Measurements from ENCODE around the gene FBF1. TPM values are rescaled to one million over a fixed set of nuclear protein-coding genes. Genes with fewer than 3 reads are reported as not detected.

The FBF1 gene
- total RNA-seq, 1 experiment from 2014 or later: 22.8 TPM

GRCh38 chr17:75892556-75893224 is 48.2 kb downstream of the FBF1 start:
- Histone ChIP-seq H3K4me2 (ENCODE audit: low read length) (no peak overlapping the region), H3K27me3 (ENCODE audit: insufficient read depth, low read length) (no peaks in the 10 kb centered on the region), H3K9me3 (ENCODE audit: control insufficient read depth in 1 of 2, insufficient read depth in 1 of 2, low read depth in 1 of 2, low read length in 2 of 2) (no peaks in the 10 kb centered on the region), H2AFZ (ENCODE audit: low read depth, low read length, poor library complexity, severe bottlenecking) (no peak overlapping the region), H3K79me2 (ENCODE audit: insufficient read depth, low read length) (peaks cover 25% of the 10 kb centered on the region; the same call in 1 of the 2 replicates), H3K36me3 (ENCODE audit: control insufficient read depth in 1 of 2, insufficient read depth in 2 of 2, low read length in 2 of 2) (peaks cover 0 to 4% of the 10 kb centered on the region in 2 experiments; a peak in 1 of 4 replicates), H4K20me1 (ENCODE audit: insufficient read depth) (no peaks in the 10 kb centered on the region), H3K4me1 (ENCODE audit: control insufficient read depth in 1 of 2, insufficient read depth in 2 of 2, low read length in 2 of 2) (peaks cover 20 to 40% of the 10 kb centered on the region in 2 experiments), H3K9me2 (ENCODE audit: insufficient read depth) (no peaks in the 10 kb centered on the region), H3K4me3 (replicated peaks in 1 of 2; ENCODE audit: low read depth in 1 of 2, low read length in 2 of 2) (no peak overlapping the region), H3K27ac (ENCODE audit: low read depth, low read length) (no peak overlapping the region; the same call in 1 of the 2 replicates), H3K9ac (ENCODE audit: low read length) (no peak overlapping the region)
- DNase-seq (ENCODE audit: low read depth, low spot score) (no peak), ATAC-seq (no peak)
- no TSS peak for BruUV-seq (replicated peaks)
- ChIA-PET RAD21 (ENCODE audit: low non-redundant PET in 1 of 2, low total read pairs in 2 of 2, uncharacterized antibody in 2 of 2, unreplicated experiment in 2 of 2) (no interaction called here), CTCF (interaction anchor here (0.6 to 1.0 kb wide), 2 partner anchors 13 to 38 kb away, joined by 3 read pairs; partner anchors contain the start of gene WBP2), POLR2A (interaction anchor here (1.5 to 5.1 kb wide), 2 partner anchors 14 to 113 kb away, joined by 4 to 22 read pairs; partner anchors contain the start of gene TRIM47)
- intact Hi-C loops (cut with micrococcal nuclease): no loop called here
- no peak for TF ChIP-seq SP1 (IDR thresholded peaks at IDR 0.05; ENCODE audit: low read depth)
- no peak for TF ChIP-seq ZNF274 (IDR thresholded peaks at IDR 0.05; ENCODE audit: low read depth, low read length)
- no peak for TF ChIP-seq CEBPB (IDR thresholded peaks at IDR 0.05; ENCODE audit: low read depth)
- no peak for TF ChIP-seq JUND (IDR thresholded peaks at IDR 0.05)
- TF ChIP-seq CBX3 (IDR thresholded peaks at IDR 0.05; ENCODE audit: low read depth): no peak
- no peak for TF ChIP-seq TCF7L2 (IDR thresholded peaks at IDR 0.05; ENCODE audit: borderline replicate concordance, extremely low read depth, insufficient read depth, insufficient read length)
- TF ChIP-seq EZH2 (IDR thresholded peaks at IDR 0.05): no peak
- no peak for TF ChIP-seq CTCF (IDR thresholded peaks at IDR 0.05 in 2 of 3, conservative IDR thresholded peaks at IDR 0.05 in 1 of 3; ENCODE audit: borderline replicate concordance in 1 of 3, insufficient read depth in 1 of 3, low read depth in 2 of 3, low read length in 2 of 3)
- no peak for TF ChIP-seq ZFX (IDR thresholded peaks at IDR 0.05)
- TF ChIP-seq MAX (IDR thresholded peaks at IDR 0.05): no peak
- no peak for TF ChIP-seq ATF3 (IDR thresholded peaks at IDR 0.05)
- no peak for TF ChIP-seq SRF (IDR thresholded peaks at IDR 0.05; ENCODE audit: low read depth)
- no peak for TF ChIP-seq ELF1 (IDR thresholded peaks at IDR 0.05; ENCODE audit: borderline replicate concordance, low read depth)
- no peak for TF ChIP-seq EZH2phosphoT487 (IDR thresholded peaks at IDR 0.05; ENCODE audit: borderline replicate concordance)
- TF ChIP-seq POLR2AphosphoS5 (IDR thresholded peaks at IDR 0.05; ENCODE audit: low read depth, low read length): no peak
- TF ChIP-seq POLR2A (IDR thresholded peaks at IDR 0.05; ENCODE audit: borderline replicate concordance, extremely low read depth, insufficient read depth, insufficient read length): no peak
- TF ChIP-seq EGR1 (IDR thresholded peaks at IDR 0.05; ENCODE audit: low read depth): no peak
- TF ChIP-seq FOSL1 (IDR thresholded peaks at IDR 0.05; ENCODE audit: low read depth): no peak

Data from HCT116 (cell line).